Mucosa of descending colon (tissue), 3 donors: Measurements from ENCODE around the gene CARD11. TPM values are rescaled to one million over a fixed set of nuclear protein-coding genes. Genes with fewer than 3 reads are reported as not detected.
"Not testable (repeated sequence)": the region's sequence is repeated elsewhere in the genome, so short reads cannot be mapped to it uniquely, and the experiment has no call there.

Experiments
- ATAC-seq: fragments of 200-7000 bp; cut with Tn5 transposase; one replicate; pipeline ENCODE4 v1.9.1; 2020; ENCODE audit warnings: mild to moderate bottlenecking, moderate library complexity
- DNase-seq, 3 donors: peaks; one replicate each; pipeline ENCODE4 v3.0.0-alpha.2; 2020
- H3K36me3 ChIP-seq: fragments of 200-600 bp; one replicate; pipeline ENCODE4 v1.8.0; 2021; ENCODE audit warnings: low read depth, mild to moderate bottlenecking
- H3K4me1 ChIP-seq: fragments of 200-600 bp; one replicate; pipeline ENCODE4 v1.8.0; 2021; ENCODE audit warnings: low read depth, mild to moderate bottlenecking
- H3K4me3 ChIP-seq: fragments of 200-600 bp; one replicate; pipeline ENCODE4 v1.8.0; 2021; ENCODE audit warnings: mild to moderate bottlenecking
- H3K9me3 ChIP-seq: fragments of 200-600 bp; one replicate; pipeline ENCODE4 v1.8.0; 2021; ENCODE audit warnings: mild to moderate bottlenecking
- intact Hi-C, 2 donors: fragments of 100-400 bp; cut with DNase I in 1 of 2; cut with micrococcal nuclease in 1 of 2; formaldehyde crosslinking; loops; one replicate each; pipeline versions ENCODE4 v1.11.0 to v1.11.1; 2022; cut with DNase I, micrococcal nuclease
- total RNA-seq, 3 donors: library from RNA; stranded (reverse); fragmentation: NEBNext Ultra II Directional in 2 of 3; extraction: Animal tissue kit (Norgen Biotek cat#: 25700) in 2 of 3; gene quantifications; one replicate each; pipeline versions ENCODE4 v1.2.1 to v1.2.4, GENCODE V29; 2021 to 2023
- TF ChIP-seq, protein P1 (sequence below): fragments of 200-600 bp; IDR thresholded peaks from one replicate; pipeline ENCODE4 v1.8.0; 2022; ENCODE audit warnings: antibody characterized with exemption, mild to moderate bottlenecking
- donor health status: DM: no; HTN: no; CAD: no; lungs with moderate emphysema.
- donor health status: DM: no; HTN: no; CAD: no.
- donor health status: DM: no; HTN: yes; CAD: no.

Gene CARD11
- total RNA-seq, 3 donors from 2014 or later = 1.6 to 3.2 (median 3.2) TPM

GRCh38 chr7:2959828-2960599, 83.7 kb downstream of the CARD11 start:
- ATAC-seq (no peak), DNase-seq (peak in 1 of 3 donors; percentile 8)
- no peaks in the 10 kb centered on the region for H3K36me3 ChIP-seq
- H3K9me3 ChIP-seq = no peaks in the 10 kb centered on the region
- H3K4me3 ChIP-seq = no peak overlapping the region
- intact Hi-C loops = no loop called here
- H3K4me1 ChIP-seq = no peaks in the 10 kb centered on the region
- TF ChIP-seq, protein P1, sequence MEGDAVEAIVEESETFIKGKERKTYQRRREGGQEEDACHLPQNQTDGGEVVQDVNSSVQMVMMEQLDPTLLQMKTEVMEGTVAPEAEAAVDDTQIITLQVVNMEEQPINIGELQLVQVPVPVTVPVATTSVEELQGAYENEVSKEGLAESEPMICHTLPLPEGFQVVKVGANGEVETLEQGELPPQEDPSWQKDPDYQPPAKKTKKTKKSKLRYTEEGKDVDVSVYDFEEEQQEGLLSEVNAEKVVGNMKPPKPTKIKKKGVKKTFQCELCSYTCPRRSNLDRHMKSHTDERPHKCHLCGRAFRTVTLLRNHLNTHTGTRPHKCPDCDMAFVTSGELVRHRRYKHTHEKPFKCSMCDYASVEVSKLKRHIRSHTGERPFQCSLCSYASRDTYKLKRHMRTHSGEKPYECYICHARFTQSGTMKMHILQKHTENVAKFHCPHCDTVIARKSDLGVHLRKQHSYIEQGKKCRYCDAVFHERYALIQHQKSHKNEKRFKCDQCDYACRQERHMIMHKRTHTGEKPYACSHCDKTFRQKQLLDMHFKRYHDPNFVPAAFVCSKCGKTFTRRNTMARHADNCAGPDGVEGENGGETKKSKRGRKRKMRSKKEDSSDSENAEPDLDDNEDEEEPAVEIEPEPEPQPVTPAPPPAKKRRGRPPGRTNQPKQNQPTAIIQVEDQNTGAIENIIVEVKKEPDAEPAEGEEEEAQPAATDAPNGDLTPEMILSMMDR = no peak

GRCh38 chr7:2959103-2959680, 84.5 kb downstream of the CARD11 start:
- H3K4me1 ChIP-seq = no peaks in the 10 kb centered on the region
- intact Hi-C loops = no loop called here
- ATAC-seq (no peak), DNase-seq (peak in 1 of 3 donors; percentile 44)
- TF ChIP-seq, protein P1 = no peak
- H3K4me3 ChIP-seq = no peak overlapping the region
- no peaks in the 10 kb centered on the region for H3K9me3 ChIP-seq
- H3K36me3 ChIP-seq = no peaks in the 10 kb centered on the region

GRCh38 chr7:2958416-2959102, 85.1 kb downstream of the CARD11 start:
- ATAC-seq (no peak), DNase-seq (peak in 1 of 3 donors; percentile 28)
- H3K4me3 ChIP-seq = no peak overlapping the region
- TF ChIP-seq, protein P1 = no peak
- H3K4me1 ChIP-seq = peaks cover under 1% of the 10 kb centered on the region
- no peaks in the 10 kb centered on the region for H3K9me3 ChIP-seq
- intact Hi-C loops = no loop called here
- H3K36me3 ChIP-seq = no peaks in the 10 kb centered on the region

DNA sequence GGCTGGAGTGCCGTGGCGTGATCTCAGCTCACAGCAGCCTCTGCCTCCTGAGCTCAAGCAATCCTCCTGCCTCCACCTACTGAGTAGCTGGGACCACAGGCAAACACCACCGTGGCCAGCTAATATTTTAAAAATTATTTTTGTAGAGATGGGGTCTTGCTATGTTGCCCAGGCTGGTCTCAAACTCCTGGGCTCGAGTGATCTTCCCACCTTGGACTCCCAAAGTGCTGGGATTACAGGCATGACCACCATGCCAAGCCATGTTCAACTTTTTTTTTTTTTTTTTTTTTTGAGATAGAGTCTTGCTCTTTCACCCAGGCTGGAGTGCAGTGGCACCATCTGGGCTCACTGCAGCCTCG, 86.3 kb downstream of the CARD11 start:
- H3K4me1 ChIP-seq, H3K9me3 ChIP-seq, ATAC-seq, H3K4me3 ChIP-seq, intact Hi-C loops, H3K36me3 ChIP-seq: not testable (repeated sequence)
- peak in 1 of 3 donors; percentile 11 for DNase-seq

DNA sequence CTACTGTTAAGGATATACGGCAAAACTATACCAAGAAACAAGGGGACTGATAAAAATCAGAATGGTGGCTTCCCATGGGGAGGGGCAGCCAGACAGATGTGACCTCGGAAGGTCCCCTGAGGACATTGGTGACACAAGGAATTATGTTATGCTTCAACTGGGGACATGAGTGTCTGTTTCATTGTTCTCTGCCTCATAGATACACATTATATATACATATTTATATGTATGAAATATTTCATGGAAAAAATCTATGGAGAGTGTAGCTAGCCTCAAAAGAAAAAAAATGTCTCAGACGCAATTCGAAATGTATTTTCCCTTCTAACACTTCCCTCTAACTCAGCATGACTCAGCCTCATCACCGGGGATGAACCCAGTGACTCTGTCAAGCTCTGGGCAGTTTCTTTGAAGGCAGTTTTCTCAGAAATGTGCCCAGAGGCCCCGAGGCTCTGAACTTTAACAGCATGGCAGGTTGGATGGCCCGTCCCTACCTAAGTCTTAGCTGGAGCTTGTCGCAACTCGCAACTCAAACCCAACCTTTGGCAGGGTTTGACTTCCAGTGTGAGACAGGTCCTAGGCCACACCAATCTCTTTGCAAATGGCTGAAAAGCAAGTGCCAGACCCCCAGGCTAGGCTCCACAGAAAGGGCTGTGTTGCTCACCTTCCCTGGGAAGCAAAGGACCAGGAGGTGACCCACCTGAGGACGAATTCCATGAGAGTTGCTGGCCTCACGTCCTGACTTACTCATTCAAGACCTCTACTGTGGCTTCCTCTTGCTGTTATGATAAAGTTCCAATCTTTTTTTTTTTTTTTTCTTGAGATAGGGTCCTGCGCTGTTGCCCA, 86.9 kb downstream of the CARD11 start:
- Histone ChIP-seq H3K9me3 (no peaks in the 10 kb centered on the region), H3K4me3 (no peak overlapping the region), H3K4me1 (peaks cover 3% of the 10 kb centered on the region), H3K36me3 (no peaks in the 10 kb centered on the region)
- ATAC-seq (peak; percentile 17), DNase-seq (no peak)
- intact Hi-C loops = no loop called here
- TF ChIP-seq, protein P1 = no peak
